Spleen (tissue), 7 donors: Measurements from ENCODE around the gene TRPC6.

Experiments
- CTCF ChIP-seq, 11 experiments: fragments of 200-600 bp in 7 of 11; fragments of 450-650 bp in 4 of 11; sonication (generic) in 4 of 11; IDR thresholded peaks in 8 of 11; conservative IDR thresholded peaks in 3 of 11; 1 replicate in 7 of 11; 2 replicates in 4 of 11; pipeline versions ENCODE4 v1.4.0 to v1.8.0; 2016 to 2021; ENCODE audit warnings: antibody characterized with exemption in 11 of 11, inconsistent platforms in 4 of 11, mild to moderate bottlenecking in 1 of 11
- POLR2A ChIP-seq, 3 donors: fragments of 450-650 bp; IDR thresholded peaks; one replicate each; pipeline ENCODE4 v1.5.1; 2017; ENCODE audit warnings: antibody characterized with exemption in 3 of 3, mild to moderate bottlenecking in 1 of 3
- donor health status: DM: no; HTN: no; CAD: no; lungs with moderate emphysema.
- donor health status: DM: no; HTN: no; CAD: no.
- donor health status: DM: no; HTN: no; CAD: no.

DNA sequence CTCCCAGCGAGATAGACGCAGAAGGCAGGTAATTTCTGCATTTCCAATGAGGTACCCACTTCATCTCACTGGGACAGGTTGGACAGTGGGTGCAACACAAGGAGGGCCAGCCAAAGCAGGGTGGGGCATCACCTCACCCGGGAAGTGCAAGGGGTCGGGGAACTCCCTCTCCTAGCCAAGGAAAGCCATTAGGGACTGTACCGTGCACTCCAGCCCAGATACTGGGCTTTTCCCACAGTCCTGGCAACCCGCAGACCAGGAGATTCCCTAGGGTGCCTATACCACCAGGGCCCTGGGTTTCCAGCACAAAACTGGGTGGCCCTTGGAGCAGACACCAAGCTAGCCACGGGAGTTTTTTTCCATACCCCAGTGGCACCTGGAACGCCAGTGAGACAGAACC is 17.2 kb downstream of the TRPC6 start:
- TF ChIP-seq CTCF (IDR thresholded peaks at IDR 0.05 in 8 of 11, conservative IDR thresholded peaks at IDR 0.05 in 3 of 11) = no peak
- no peak for TF ChIP-seq POLR2A (IDR thresholded peaks at IDR 0.05)
